Stimulated activated CD8-positive, alpha-beta memory T cell treated with anti-CD3 and anti-CD28 coated beads, Interleukin-7, amount 100 ng/mL, for 4 hours (primary cell): ENCODE results near the gene IFNGR1.
"Not testable (repeated sequence)": the region's sequence is repeated elsewhere in the genome, so short reads cannot be mapped to it uniquely, and the experiment has no call there.

ENCODE experiments used
- DNase-seq, 2 donors: peaks; one replicate each; pipeline ENCODE4 v3.0.0-alpha.2; 2020; ENCODE audit warnings: low read depth in 2 of 2

IFNGR1 gene

DNA sequence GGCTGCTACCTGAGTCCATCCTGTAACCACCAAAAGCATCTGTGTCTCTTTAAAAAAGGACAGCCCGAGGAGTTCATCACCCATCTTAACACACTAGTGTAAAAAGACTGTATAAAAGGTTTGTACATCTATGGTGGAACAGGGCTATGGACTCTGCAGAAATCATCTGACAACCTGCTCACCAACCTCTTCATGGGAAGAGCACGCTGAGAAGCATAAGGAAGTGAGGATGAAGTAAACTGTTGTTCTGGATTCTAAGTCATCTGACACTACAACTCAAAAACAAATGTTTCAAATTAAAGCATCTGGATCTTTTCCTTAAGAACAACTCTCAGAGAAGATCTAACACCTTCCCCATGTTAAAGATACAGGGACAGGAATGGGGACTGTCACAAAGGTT lies 5.4 kb downstream of the IFNGR1 start:
- no peak for DNase-seq

DNA sequence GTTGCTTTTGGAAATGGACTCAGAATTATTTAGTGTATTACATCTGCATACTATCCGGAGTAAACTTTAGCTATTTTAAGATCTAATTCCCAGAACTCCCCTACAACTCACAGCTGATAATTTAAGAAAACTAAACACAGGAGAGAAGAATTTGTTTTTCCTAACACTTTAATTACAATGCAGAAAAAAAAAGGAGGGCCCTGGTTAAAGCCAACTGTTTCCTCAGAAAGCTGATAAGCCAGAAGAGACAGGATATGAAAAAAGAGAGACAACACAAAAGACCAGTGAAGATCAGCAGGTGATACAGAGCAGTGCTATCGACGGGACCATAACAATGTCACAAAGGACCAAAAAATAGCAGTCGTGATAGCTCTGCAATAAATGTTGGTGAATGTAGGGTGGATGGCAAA lies 5.8 kb downstream of the IFNGR1 start:
- DNase-seq, result no peak

DNA sequence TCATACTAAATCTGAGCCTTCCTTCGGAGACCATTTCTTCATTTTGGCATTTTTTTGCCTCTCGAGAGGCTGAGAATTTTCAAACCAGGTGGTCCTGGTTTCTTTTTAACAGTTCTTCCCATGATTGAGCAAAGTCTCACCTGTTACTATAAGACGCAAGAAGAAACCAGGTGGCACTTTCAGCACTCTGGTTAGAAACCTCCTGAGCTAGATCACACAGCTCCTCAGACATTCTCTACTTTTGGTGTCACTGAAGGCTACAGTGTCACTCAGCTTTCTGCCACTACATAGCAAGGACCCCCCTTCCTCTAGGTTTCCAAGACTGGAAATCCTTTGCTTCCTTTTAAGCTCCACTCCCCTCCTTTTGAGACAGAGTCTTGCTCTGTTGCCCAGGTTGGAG lies 7.3 kb downstream of the IFNGR1 start:
- DNase-seq, result no peak

GRCh38 chr6:137210903-137211302 lies 8.3 kb downstream of the IFNGR1 start:
- no peak for DNase-seq

DNA sequence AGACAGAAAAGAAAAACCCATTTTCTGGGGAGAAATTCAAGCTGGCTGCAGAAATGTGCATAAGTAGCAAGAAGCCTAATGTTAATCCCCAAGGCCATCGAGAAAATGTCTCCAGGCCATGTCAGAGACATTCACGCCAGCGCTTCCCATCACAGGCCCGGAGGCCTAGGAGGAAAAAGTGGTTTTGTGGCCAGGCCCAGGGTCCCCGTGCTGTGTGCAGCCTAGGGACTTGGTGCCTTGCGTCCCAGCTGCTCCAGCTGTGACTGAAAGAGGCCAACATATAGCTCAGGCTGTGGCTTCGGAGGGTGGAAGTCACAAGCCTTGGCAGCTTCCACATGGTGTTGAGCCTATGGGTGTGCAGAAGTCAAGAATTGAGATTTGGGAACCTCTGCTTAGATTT lies 10.9 kb downstream of the IFNGR1 start:
- no peak for DNase-seq

DNA sequence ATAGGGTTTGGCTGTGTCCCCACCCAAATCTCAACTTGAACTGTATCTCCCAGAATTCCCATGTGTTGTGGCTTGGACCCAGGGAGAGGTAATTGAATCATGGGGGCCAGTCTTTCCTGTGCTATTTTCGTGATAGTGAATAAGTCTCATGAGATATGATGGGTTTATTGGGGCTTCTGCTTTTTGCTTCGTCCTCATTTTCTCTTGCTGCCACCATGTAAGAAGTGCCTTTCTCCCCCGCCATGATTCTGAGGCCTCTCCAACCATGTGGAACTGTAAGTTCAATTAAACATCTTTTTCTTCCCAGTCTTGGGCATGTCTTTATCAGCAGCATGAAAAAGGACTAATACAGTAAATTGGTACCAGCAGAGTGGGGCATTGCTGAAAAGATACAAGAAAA lies 11.7 kb downstream of the IFNGR1 start:
- not testable (repeated sequence) for DNase-seq

- no peak for DNase-seq
These were observed 12.6 kb downstream of the IFNGR1 start for GRCh38 chr6:137206577-137206976.

DNA sequence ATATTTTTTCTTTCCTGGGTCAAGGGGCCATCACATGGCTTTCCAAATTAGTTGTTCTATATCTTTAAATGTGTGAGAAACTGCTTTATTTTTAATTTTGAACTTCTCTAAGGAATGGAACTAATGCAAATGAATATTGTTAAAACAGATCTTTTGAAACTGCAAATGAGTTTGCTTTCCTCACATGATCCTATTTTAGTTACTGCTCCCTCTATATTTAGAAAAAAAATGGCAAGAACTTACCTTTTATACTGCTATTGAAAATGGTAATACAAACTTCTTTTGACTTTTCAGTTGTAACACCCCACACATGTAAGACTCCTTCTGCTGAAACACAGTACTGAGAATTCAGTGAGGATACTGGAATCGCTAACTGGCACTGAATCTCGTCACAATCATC lies 15.9 kb downstream of the IFNGR1 start:
- no peak for DNase-seq

GRCh38 chr6:137202078-137202477 lies 17.1 kb downstream of the IFNGR1 start:
- DNase-seq, result no peak

DNA sequence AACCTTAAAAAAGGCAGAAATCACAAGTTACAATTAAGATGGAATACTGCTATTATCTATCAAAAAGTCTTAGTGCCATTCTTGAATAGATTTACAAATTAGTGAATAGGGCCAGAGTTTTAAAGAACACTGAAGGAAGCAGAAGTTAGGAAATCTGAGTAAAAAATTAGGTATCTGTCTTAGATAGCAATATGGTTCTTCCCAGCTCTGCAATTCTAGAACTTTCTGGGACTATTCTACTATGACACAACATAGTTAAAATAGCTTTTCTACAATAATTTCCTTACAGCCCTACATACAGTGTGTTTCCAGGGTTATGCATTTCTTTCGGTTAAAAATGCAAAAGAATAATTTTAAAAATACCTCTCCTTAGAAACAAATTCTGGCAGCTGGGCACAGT lies 18.2 kb downstream of the IFNGR1 start:
- DNase-seq, result no peak

DNA sequence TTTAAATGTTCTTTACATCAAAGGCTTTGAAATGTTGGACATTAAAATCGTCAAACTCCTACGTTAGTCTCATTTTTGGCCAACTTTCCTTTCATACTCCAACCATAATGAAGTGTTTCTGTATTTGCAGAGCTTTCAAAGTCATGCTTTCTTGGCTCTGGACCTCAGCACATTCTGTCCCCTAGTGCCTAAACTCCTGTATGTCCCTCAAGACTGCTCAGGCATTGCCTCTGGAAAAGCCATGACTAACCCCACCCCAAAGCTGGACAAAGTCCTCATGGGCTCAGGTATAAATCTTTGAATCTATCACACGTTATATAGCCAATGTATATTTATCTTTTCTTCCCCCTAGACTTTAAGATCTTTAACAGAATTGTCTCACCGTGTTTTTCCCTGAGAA lies 18.9 kb downstream of the IFNGR1 start:
- no peak for DNase-seq

DNA sequence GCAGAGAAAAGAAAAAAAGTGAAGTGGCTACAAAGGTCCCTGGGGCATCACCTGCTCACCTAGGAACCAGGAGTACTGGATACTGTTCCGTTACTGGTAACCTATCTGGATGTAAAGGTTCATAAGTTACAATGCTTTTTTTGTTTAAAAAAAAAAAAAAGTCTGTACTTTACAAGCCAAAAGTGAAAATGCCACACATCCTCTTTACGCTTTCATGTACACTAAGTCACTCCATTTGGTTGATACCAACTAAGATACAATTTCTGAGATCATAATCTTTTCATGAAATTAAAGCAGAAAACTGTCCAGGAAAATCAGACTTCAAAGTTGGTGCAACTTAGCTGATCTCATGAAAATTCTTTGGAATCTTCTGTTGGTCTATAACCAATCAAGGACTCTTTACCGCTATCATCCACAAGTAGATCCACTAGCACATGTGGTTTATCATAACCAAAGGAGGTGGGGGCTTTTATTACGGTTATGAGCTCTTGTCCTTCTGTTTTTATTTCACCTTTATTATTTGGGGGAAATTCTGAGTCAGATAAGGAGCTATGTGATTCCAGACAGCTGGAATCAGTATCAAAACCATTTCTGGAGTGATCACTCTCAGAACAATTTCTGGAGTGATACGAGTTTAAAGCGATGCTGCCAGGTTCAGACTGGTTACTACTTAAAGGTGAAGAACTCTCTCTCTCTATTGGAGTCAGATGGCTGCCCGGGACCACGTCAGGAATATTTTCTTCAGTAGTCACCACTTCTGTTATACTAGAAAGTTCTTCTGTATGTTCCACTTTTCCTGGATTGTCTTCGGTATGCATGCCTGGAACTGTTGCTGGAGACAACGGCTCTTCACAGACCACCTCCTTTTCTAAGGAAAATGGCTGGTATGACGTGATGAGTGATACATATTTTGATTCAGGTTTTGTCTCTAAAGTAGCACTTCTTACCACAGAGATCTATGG lies 21.2 kb downstream of the IFNGR1 start:
- no peak for DNase-seq

DNA sequence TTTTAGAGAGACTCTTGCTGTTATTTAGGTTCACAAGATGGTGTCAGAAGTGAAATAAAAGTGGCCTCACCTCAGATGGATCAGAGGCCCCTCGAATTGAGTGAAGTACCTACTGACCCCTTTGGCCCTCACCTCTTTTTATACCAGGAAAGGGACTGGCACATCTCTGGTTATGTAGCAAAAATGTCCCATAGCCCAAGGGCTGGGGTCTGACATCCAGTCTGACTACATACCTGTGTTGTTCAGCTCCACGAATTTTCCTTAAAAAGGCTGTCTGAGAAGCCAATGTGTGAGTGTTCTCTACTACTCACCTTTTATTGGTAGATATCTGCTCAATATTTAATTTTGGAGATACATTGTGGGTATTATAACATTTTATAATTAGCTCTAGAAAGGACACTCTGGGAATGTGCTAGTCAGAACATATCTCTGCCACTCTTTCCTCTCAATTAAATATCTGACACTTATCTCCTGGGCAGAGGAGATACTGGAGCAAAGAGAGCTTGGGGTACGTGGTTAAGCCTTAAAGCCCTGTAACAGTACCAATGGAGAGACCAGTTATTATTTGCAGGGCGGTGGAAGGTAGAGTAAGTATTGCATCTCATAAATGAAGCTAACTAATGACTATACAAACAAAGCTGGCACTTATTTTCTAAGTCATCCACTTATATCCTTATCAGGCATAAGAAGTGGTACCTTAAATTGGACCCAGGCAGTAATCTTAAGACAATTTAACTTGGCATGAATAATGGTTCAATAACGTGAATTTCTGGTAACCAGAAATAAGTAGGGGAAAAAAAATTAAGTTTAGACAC lies 25.7 kb downstream of the IFNGR1 start:
- DNase-seq, result no peak

GRCh38 chr6:137192821-137193220 lies 26.4 kb downstream of the IFNGR1 start:
- no peak for DNase-seq

GRCh38 chr6:137191670-137192069 lies 27.5 kb downstream of the IFNGR1 start:
- DNase-seq, result no peak

DNA sequence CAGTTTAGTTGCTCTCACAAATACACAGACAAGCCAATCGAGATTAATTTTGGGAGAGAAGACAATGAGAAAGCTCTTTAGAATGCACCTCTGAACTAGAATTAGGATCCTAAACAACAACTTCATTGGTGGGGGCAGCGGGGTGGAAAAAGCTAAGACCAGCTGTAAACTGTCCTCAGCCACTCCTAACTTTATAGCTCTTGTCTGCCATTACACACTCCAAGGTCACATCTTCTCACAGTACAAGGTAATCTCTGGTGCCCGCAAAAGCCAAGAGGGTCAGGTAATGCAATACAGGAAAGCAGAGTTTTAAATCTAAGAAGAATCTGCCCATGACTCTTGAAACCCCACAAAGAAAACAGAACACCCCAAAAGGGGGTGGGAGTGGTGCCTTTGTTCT lies 27.9 kb downstream of the IFNGR1 start:
- no peak for DNase-seq

- DNase-seq, result no peak
These were observed 28.5 kb downstream of the IFNGR1 start for GRCh38 chr6:137190583-137191094.

GRCh38 chr6:137188855-137189254 lies 30.3 kb downstream of the IFNGR1 start:
- DNase-seq, result no peak

DNA sequence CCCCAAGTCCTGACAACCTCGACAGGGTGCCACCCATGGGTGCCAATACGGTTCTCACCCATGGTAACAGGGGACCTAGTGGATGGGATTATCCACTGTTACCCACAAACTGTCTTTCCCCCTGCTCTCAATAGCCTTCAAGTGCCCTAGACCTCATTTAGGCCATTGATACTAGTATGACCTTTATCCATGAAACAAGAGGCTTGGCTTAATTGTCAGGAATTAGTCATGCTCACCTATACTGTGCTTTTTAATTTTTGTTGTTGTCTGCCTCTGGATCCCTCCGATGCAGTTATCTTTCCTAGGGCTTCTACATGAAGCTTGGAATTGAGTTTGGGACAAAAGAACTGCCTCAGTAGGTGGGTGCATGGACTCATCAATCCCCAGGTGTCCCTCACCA lies 33.9 kb downstream of the IFNGR1 start:
- no peak for DNase-seq

DNA sequence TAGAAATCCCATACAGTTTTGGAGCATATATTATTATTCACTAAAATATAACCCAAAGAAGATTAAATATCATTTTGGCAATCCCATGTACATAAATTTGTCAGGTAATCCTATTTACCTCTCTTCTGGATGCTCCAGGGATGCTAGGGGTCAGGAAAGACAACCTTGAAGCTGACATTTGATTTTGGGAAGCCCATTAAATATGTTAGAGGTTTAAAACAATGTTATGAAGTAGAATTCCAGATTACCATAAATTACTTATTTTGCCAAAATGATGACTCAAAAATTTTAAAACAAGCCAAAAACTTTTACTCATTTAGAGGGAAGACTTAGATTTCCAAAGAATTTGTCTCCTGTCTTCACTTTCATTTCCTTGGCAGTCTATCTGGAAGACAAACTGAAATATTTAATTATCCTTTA lies 36.5 kb downstream of the IFNGR1 start:
- DNase-seq, result no peak

- no peak for DNase-seq
These were observed 37.1 kb downstream of the IFNGR1 start for GRCh38 chr6:137181891-137182653.

- no peak for DNase-seq
These were observed 41.6 kb downstream of the IFNGR1 start for GRCh38 chr6:137177611-137178010.
